Rectal smooth muscle tissue (tissue), 1 donor: ENCODE results near the gene UNC5CL.

Source experiments
- H3K27ac ChIP-seq: one replicate; pipeline ENCODE4 v1.7.0; 2013; ENCODE audit warnings: low read depth, low read length, inconsistent platforms
- H3K27me3 ChIP-seq: one replicate; pipeline ENCODE4 v1.7.0; 2013; ENCODE audit warnings: low read length; ENCODE audit not compliant: control insufficient read depth, insufficient read depth
- H3K36me3 ChIP-seq: one replicate; pipeline ENCODE4 v1.7.0; 2013; ENCODE audit warnings: low read length; ENCODE audit not compliant: control insufficient read depth, insufficient read depth
- H3K4me1 ChIP-seq: one replicate; pipeline ENCODE4 v1.7.0; 2013; ENCODE audit warnings: low read length; ENCODE audit not compliant: control insufficient read depth, insufficient read depth
- H3K4me3 ChIP-seq: one replicate; pipeline ENCODE4 v1.7.0; 2013; ENCODE audit warnings: low read length
- H3K9ac ChIP-seq: one replicate; pipeline ENCODE4 v1.7.0; 2013; ENCODE audit warnings: low read length

UNC5CL gene

DNA sequence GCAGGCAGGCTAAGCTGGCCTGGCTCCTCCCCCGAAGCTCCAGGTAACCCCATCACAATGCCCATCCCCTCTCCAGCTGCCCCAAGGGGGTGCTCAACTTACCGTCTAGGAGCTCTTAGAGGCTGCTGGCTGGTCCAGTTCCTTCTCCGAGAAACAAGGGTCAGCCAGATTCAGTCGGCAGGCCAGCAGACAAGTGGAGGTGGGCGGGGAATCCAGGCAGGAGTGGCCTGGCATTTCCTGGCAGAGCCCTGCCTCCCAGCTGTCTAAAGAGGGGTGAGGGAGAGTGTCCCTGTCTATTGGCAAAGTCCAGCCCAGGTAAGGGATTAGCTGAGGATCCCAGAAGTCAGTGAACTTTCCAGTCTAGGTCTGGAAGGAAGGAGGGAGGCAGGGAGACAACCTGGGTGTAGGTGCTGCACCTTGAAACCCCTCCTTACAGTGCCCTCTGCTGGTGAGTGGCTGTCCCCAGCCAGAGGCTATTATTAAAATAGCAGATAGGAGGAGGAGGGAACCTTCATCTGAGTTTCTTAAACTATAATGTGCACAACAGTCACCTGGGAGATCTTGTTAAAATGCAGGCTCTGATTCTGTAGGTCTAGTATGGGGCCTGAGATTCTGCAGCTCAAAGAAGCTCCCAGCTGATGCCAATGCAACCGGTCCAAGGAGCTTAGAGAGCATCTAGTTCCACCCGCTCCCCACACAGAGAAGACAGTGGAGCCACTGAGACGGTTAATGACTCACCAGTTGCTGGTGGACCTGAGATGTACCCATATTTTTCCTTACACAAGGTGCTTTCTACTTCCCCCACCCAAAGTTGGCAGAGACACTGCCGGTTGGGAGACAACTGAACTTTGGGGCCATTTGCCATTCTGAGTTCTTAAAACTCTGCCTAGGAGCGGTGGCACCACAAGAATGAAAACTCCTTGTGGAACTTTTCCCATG, at the start of gene UNC5CL:
TSS of gene UNC5CL (minus strand) at position 162 of the 939 bp plus-strand sequence. CDS start 4,147 bp downstream, outside the sequence.
- Histone ChIP-seq H3K4me1 (no peaks in the 10 kb centered on the region), H3K36me3 (no peaks in the 10 kb centered on the region), H3K27ac (no peak within 1 kb of the TSS), H3K9ac (no peak within 1 kb of the TSS), H3K27me3 (no peaks in the 10 kb centered on the region), H3K4me3 (no peak within 1 kb of the TSS)

DNA sequence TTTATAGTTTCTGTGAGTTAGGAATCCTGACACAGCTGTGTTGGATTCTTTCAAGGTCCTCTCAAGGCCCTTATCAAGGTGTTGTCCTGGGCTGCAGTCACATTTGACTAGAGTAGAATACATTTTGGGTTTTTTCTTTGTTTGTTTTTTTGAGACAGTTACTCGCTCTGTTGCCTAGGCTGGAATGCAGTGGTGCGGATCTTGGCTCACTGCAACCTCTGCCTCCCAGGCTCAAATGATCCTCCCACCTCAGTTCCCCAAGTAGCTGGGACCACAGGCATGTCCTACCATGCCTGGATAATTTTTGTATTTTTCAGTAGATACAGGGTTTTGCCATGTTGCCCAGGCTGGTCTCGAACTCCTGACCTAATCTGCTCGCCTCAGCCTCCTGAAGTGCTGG, 49.4 kb upstream of the UNC5CL start:
- Histone ChIP-seq H3K36me3 (peaks cover 17% of the 10 kb centered on the region), H3K4me3 (no peak overlapping the region), H3K4me1 (no peaks in the 10 kb centered on the region), H3K9ac (no peak overlapping the region), H3K27me3 (no peaks in the 10 kb centered on the region), H3K27ac (no peak overlapping the region)

DNA sequence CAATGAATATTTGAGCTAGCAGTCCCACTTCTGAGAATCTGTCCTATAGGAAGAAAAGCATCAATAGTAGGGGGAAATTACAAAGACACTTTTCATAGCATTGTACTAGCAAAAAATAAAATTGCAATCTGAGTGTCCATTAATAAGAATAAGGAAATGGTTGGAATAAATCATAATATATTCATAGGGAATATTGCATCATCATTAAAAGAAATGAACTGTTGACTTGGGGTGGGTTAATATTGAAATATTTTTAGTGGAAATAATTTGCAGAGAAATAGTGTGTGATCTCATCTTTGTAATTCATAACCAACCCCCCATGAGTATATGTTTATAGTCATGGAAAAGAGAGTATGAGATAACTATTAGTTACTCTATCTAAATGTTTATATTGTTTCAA, 46.2 kb upstream of the UNC5CL start:
- H3K36me3 ChIP-seq: peaks cover 11% of the 10 kb centered on the region
- no peaks in the 10 kb centered on the region for H3K4me1 ChIP-seq

DNA sequence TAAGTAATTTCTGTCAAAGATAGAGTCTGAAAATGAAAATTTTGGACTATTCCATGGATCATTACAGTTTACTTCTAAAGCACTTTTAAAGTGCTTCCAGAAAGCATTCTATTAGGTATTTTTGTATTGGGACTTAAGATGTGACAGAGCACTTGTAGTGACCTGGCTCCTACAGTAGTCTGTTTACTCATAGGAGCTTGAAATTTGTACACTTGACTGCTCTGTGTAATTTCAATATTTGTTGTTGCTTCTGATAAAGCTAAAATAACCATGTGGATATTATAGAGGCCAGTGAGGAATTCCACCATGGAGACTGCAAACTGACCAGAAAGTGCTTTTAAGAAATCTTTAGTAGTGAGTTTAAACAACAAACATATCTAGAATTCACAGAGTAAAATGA, 44.1 kb upstream of the UNC5CL start:
- no peak overlapping the region for H3K4me3 ChIP-seq
- peaks cover 7% of the 10 kb centered on the region for H3K36me3 ChIP-seq
- H3K4me1 ChIP-seq: no peaks in the 10 kb centered on the region
- no peaks in the 10 kb centered on the region for H3K27me3 ChIP-seq
- H3K27ac ChIP-seq: no peak overlapping the region
- H3K9ac ChIP-seq: no peak overlapping the region

More for the DNA sequence above, 46.2 kb upstream of the UNC5CL start:
- H3K27ac ChIP-seq: no peak overlapping the region
- no peaks in the 10 kb centered on the region for H3K27me3 ChIP-seq
- no peak overlapping the region for H3K9ac ChIP-seq
- H3K4me3 ChIP-seq: no peak overlapping the region

DNA sequence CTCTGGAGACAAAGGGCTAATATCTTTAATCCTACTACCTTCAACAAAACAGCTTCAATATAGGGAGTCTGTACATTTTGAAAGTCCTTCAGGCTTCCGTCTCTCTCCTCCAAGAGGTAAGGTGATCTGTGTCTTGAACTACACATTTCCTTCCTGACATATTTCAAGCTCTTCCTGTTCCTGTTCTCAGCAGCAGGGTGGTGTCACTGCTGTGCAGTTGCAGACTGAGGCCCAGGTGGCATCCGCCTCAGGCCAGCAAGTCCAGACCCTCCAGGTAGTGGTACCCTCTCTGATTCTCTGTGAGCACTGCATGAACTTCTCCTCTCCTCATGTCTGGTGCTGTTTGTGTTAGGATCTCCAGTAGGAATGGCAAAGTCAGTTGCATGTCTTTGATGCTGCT, 41.6 kb upstream of the UNC5CL start:
- Histone ChIP-seq H3K36me3 (peaks cover 7% of the 10 kb centered on the region), H3K27me3 (no peaks in the 10 kb centered on the region), H3K9ac (no peak overlapping the region), H3K27ac (no peak overlapping the region), H3K4me3 (no peak overlapping the region), H3K4me1 (no peaks in the 10 kb centered on the region)

- H3K9ac ChIP-seq: no peak overlapping the region
- peaks cover 5% of the 10 kb centered on the region for H3K36me3 ChIP-seq
- no peaks in the 10 kb centered on the region for H3K27me3 ChIP-seq
- H3K27ac ChIP-seq: no peak overlapping the region
- no peak overlapping the region for H3K4me3 ChIP-seq
- peaks cover 8% of the 10 kb centered on the region for H3K4me1 ChIP-seq
Observed at GRCh38 chr6:41079080-41079479, 40.1 kb upstream of the UNC5CL start.

DNA sequence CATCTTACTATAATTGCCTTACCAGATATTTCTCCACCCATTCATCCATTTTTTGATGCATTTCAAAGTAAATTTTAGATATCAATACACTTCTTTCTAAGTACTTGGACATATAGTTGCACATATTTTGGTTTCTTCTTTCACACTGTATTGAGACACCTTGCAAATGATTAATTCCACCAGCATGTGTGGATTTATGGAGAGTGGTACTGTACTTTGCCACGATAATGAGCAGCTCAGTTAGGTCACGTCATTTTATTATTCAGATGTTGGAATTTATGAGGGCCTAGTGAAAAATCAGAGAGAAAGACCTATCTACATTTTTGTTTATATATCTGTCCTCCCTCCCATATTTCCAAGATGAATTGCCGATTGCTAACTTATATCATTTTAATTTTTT, 39.1 kb upstream of the UNC5CL start:
- Histone ChIP-seq H3K27me3 (no peaks in the 10 kb centered on the region), H3K36me3 (peaks cover 5% of the 10 kb centered on the region), H3K4me3 (no peak overlapping the region), H3K9ac (no peak overlapping the region), H3K4me1 (peaks cover 9% of the 10 kb centered on the region), H3K27ac (no peak overlapping the region)

- Histone ChIP-seq H3K4me3 (no peak overlapping the region), H3K36me3 (peaks cover 5% of the 10 kb centered on the region), H3K27ac (no peak overlapping the region), H3K4me1 (peaks cover 9% of the 10 kb centered on the region), H3K27me3 (no peaks in the 10 kb centered on the region), H3K9ac (no peak overlapping the region)
Observed at GRCh38 chr6:41077536-41077935, 38.5 kb upstream of the UNC5CL start.

- H3K36me3 ChIP-seq: peaks cover 5% of the 10 kb centered on the region
- H3K27me3 ChIP-seq: no peaks in the 10 kb centered on the region
- H3K27ac ChIP-seq: no peak overlapping the region
- no peak overlapping the region for H3K9ac ChIP-seq
- H3K4me3 ChIP-seq: no peak overlapping the region
- H3K4me1 ChIP-seq: peaks cover 11% of the 10 kb centered on the region
Observed at GRCh38 chr6:41075651-41076626, 36.9 kb upstream of the UNC5CL start.

DNA sequence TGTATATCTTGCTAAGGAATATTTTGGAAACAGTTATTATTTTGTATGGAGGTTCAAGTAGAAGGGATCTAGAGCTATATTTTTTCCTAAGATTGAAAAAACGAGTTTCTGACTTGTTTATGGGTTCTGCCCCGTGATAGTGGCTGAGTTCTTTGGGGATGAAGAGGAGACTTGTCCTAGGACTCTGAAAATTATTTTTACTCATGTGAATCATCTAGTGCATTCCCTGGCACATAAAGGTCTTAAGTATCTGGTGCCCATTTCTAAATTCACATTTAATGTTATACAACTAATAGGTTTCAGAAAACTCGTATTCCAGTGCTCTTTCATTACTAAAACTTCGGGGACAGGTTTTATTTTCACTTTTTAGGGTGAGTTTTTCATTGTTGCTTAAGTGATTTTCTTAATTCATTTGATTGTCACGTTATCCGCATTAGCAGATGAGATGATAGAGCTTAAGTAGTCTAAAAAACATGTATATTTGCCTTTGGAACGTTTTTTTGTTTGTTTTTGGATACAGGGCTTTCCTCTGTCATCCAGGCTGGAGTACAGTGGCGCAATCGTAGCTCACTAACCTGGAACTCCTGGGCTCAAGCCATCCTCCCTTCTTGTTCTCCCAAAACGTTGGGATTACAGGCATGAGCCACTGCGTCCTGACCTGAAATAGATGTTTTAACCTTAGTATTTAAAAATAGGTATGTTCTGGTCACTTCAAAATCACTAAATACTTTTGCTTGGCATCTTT, 35.8 kb upstream of the UNC5CL start:
- peaks cover 16% of the 10 kb centered on the region for H3K4me1 ChIP-seq
- H3K36me3 ChIP-seq: no peaks in the 10 kb centered on the region
- no peak overlapping the region for H3K9ac ChIP-seq
- H3K4me3 ChIP-seq: peak overlapping the region; percentile 98
- peak overlapping the region; percentile 99 for H3K27ac ChIP-seq
- no peaks in the 10 kb centered on the region for H3K27me3 ChIP-seq

GRCh38 chr6:41073968-41074691, 35.1 kb upstream of the UNC5CL start:
- peaks cover 16% of the 10 kb centered on the region for H3K4me1 ChIP-seq
- H3K27ac ChIP-seq: peak overlapping the region; percentile 99
- peak overlapping the region; percentile 95 for H3K9ac ChIP-seq
- H3K4me3 ChIP-seq: peak overlapping the region; percentile 98
- no peaks in the 10 kb centered on the region for H3K27me3 ChIP-seq
- no peaks in the 10 kb centered on the region for H3K36me3 ChIP-seq
